OCI-LY1 (cell line): ENCODE data around the gene FDXR.

Experiments
- H2AFZ ChIP-seq: fragments of 200-600 bp; sonication (generic), shearing (Covaris generic); 2 replicates; pipeline ENCODE4 v1.6.0; 2014; ENCODE audit warnings: antibody characterized with exemption, mild to moderate bottlenecking, low read length
- H3F3A ChIP-seq: fragments of 200-600 bp; sonication (generic), shearing (Covaris generic); 2 replicates; pipeline ENCODE4 v1.6.0; 2014; ENCODE audit warnings: mild to moderate bottlenecking, antibody characterized with exemption, low read length, moderate library complexity; ENCODE audit not compliant: insufficient read depth
- H3K27ac ChIP-seq: fragments of 200-600 bp; sonication (generic); 2 replicates; pipeline ENCODE4 v1.5.1; 2014; ENCODE audit warnings: low read length, mixed run types, mild to moderate bottlenecking, low read depth; ENCODE audit not compliant: poor library complexity, severe bottlenecking
- H3K27me3 ChIP-seq: fragments of 200-600 bp; sonication (generic); 2 replicates; pipeline ENCODE4 v1.6.0; 2014; ENCODE audit warnings: antibody characterized with exemption, mild to moderate bottlenecking, low read length, moderate library complexity; ENCODE audit not compliant: insufficient read depth
- H3K36me3 ChIP-seq: fragments of 200-600 bp; sonication (generic); 2 replicates; pipeline ENCODE4 v1.6.1; 2014; ENCODE audit warnings: mild to moderate bottlenecking, antibody characterized with exemption, low read length, moderate library complexity, mixed read lengths; ENCODE audit not compliant: insufficient read depth
- H3K4me1 ChIP-seq: fragments of 200-600 bp; sonication (generic); 2 replicates; pipeline ENCODE4 v1.5.1; 2014; ENCODE audit warnings: mild to moderate bottlenecking, low read length, moderate library complexity; ENCODE audit not compliant: insufficient read depth, severe bottlenecking
- H3K4me2 ChIP-seq: fragments of 200-600 bp; sonication (generic), shearing (Covaris generic); 2 replicates; pipeline ENCODE4 v1.6.1; 2014; ENCODE audit warnings: low read length
- H3K4me3 ChIP-seq: fragments of 200-600 bp; sonication (generic); 2 replicates; pipeline ENCODE4 v1.5.1; 2014; ENCODE audit warnings: low read length, low read depth, mild to moderate bottlenecking, mixed read lengths; ENCODE audit not compliant: poor library complexity, severe bottlenecking
- H3K79me2 ChIP-seq: fragments of 200-600 bp; shearing (Covaris generic); 2 replicates; pipeline ENCODE4 v1.6.1; 2016; ENCODE audit warnings: mixed run types, low read length, mixed read lengths; ENCODE audit not compliant: insufficient read depth
- H3K9ac ChIP-seq: fragments of 200-600 bp; sonication (generic), shearing (Covaris generic); 2 replicates; pipeline ENCODE4 v1.6.1; 2014; ENCODE audit warnings: mild to moderate bottlenecking, low read length, mixed read lengths
- H3K9me2 ChIP-seq: fragments of 200-600 bp; sonication (generic), shearing (Covaris generic); 2 replicates; pipeline ENCODE4 v1.6.1; 2014; ENCODE audit warnings: low read depth, mild to moderate bottlenecking, low read length, mixed read lengths
- H3K9me3 ChIP-seq: fragments of 200-600 bp; shearing (Covaris generic); 2 replicates; pipeline ENCODE4 v1.6.1; 2014; ENCODE audit warnings: low read length, mixed read lengths
- H4K20me1 ChIP-seq: fragments of 200-600 bp; sonication (generic), shearing (Covaris generic); 2 replicates; pipeline ENCODE4 v1.6.0; 2016; ENCODE audit warnings: mild to moderate bottlenecking, low read length; ENCODE audit not compliant: insufficient read depth
- EZH2 ChIP-seq: fragments of 200-600 bp; sonication (generic), shearing (Covaris generic); IDR thresholded peaks from 2 replicates; pipeline ENCODE4 v1.8.0; 2017; ENCODE audit warnings: borderline replicate concordance, mixed run types, mild to moderate bottlenecking, antibody characterized with exemption, low read length, moderate library complexity, mixed read lengths
- TF ChIP-seq, protein P1 (sequence below): fragments of 200-600 bp; sonication (generic), shearing (Covaris generic); IDR thresholded peaks from 2 replicates; pipeline ENCODE4 v1.5.1; 2017; ENCODE audit warnings: mild to moderate bottlenecking, antibody characterized with exemption, low read length, moderate library complexity, mixed read lengths

The FDXR gene

GRCh38 chr17:74827800-74828199 is 45.0 kb downstream of the FDXR start:
- H3K9ac ChIP-seq = no peak overlapping the region
- no peaks in the 10 kb centered on the region for H3K9me3 ChIP-seq
- no peaks in the 10 kb centered on the region for H3F3A ChIP-seq
- no peak overlapping the region for H2AFZ ChIP-seq
- H3K4me3 ChIP-seq = no peak overlapping the region
- H3K9me2 ChIP-seq = no peaks in the 10 kb centered on the region
- H3K36me3 ChIP-seq = no peaks in the 10 kb centered on the region
- no peak for TF ChIP-seq EZH2
- TF ChIP-seq, protein P1, sequence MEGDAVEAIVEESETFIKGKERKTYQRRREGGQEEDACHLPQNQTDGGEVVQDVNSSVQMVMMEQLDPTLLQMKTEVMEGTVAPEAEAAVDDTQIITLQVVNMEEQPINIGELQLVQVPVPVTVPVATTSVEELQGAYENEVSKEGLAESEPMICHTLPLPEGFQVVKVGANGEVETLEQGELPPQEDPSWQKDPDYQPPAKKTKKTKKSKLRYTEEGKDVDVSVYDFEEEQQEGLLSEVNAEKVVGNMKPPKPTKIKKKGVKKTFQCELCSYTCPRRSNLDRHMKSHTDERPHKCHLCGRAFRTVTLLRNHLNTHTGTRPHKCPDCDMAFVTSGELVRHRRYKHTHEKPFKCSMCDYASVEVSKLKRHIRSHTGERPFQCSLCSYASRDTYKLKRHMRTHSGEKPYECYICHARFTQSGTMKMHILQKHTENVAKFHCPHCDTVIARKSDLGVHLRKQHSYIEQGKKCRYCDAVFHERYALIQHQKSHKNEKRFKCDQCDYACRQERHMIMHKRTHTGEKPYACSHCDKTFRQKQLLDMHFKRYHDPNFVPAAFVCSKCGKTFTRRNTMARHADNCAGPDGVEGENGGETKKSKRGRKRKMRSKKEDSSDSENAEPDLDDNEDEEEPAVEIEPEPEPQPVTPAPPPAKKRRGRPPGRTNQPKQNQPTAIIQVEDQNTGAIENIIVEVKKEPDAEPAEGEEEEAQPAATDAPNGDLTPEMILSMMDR = no peak
- no peaks in the 10 kb centered on the region for H3K4me1 ChIP-seq
- H3K4me2 ChIP-seq = no peak overlapping the region
- no peak overlapping the region for H3K27ac ChIP-seq
- H3K79me2 ChIP-seq = no peaks in the 10 kb centered on the region
- H3K27me3 ChIP-seq = no peaks in the 10 kb centered on the region
- H4K20me1 ChIP-seq = no peaks in the 10 kb centered on the region

DNA sequence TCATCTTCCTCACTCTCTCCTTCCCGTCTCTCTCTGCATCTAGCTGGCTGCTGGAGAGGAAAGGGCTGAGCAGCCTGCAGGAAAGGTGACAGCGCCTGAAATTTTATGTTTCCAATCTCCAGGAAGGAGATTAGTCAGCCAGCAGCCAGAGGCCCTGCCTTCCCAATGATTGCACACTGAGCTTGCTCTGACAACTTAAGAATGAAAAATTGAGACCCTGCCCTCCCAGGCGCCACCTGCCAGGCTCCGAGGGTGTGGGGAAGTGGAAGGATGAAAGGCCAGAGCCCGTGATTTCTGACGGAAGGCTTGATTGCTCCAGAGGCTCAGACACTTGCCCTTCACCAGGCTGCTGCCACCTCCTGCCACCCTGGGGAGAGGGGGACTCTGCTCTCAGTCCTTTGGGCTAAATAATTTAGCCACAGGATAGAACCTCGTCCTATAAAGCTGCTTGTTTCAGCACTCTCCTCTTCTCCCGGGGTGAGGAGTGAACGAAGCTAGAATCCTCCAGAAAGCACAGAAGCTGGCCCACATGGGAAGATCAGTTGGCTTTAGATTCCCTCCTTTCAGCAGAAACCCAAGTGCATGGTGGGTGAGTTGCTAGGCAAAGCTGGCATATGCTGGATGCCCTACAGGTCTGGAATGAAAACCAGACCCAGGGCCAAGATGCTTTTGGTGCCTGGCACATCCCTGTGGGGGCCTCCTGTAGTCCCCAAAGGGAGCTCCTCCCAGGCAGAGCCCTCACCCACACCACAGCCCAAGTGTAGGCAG is 46.7 kb downstream of the FDXR start:
- no peaks in the 10 kb centered on the region for H3K36me3 ChIP-seq
- H3K79me2 ChIP-seq = no peaks in the 10 kb centered on the region
- H3K27me3 ChIP-seq = no peaks in the 10 kb centered on the region
- H3K9ac ChIP-seq = no peak overlapping the region
- H2AFZ ChIP-seq = no peak overlapping the region
- H4K20me1 ChIP-seq = no peaks in the 10 kb centered on the region
- no peak overlapping the region for H3K27ac ChIP-seq
- no peaks in the 10 kb centered on the region for H3K9me2 ChIP-seq
- H3K9me3 ChIP-seq = no peaks in the 10 kb centered on the region
- no peaks in the 10 kb centered on the region for H3F3A ChIP-seq
- no peak for TF ChIP-seq EZH2
- TF ChIP-seq, protein P1 = no peak
- H3K4me3 ChIP-seq = no peak overlapping the region
- no peaks in the 10 kb centered on the region for H3K4me1 ChIP-seq
- no peak overlapping the region for H3K4me2 ChIP-seq

GRCh38 chr17:74824961-74825627 is 47.7 kb downstream of the FDXR start:
- Histone ChIP-seq H3K36me3 (no peaks in the 10 kb centered on the region), H3F3A (no peaks in the 10 kb centered on the region), H4K20me1 (no peaks in the 10 kb centered on the region), H3K9me2 (no peaks in the 10 kb centered on the region), H3K27me3 (no peaks in the 10 kb centered on the region), H3K4me2 (no peak overlapping the region), H3K4me3 (no peak overlapping the region), H3K9ac (no peak overlapping the region), H3K4me1 (no peaks in the 10 kb centered on the region), H2AFZ (no peak overlapping the region), H3K27ac (no peak overlapping the region), H3K79me2 (no peaks in the 10 kb centered on the region), H3K9me3 (no peaks in the 10 kb centered on the region)
- TF ChIP-seq EZH2 = no peak
- TF ChIP-seq, protein P1 = no peak
